ENCODE results near the gene EEF1G. TPM values are rescaled to one million over a fixed set of nuclear protein-coding genes. Genes with fewer than 3 reads are reported as not detected.
A peak's percentile ranks its signal among the peaks of the same experiment; 100 is the strongest.

Gene EEF1G
- total RNA-seq, 1 experiment from 2014 or later = 1,119 TPM

DNA sequence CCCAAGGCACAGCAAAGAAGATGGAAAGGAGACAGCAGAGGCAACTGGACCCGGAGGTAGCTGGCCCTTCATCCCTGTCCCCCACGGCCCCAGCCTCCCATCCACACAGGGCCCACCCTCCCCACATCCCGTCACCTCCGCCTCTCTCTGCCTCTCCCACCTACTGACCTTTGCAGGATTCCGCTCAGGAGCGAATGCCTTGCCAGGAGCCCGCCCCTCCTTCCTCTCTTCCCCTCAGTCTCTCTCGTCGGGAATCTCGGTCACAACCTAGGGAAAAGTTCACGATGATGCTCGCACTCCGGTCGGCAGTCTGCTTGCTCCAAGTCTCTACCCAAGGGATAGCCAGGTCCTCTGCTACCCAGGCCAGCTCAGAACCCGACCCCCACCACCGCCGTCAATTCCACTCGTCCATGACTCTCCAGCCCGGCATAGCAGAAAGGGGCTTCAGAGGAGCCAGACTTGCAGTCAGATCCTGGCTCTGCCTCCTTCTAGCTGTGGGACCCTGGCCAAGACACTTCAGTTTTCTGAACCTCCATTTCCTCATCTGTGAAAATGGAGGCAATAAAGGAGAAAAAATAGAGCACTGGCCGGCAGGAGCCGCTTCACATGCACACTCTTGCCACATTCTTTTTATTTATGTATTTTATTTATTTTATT lies 37.3 kb downstream of the EEF1G start:
- H3K4me1 ChIP-seq (ENCODE audit: control insufficient read depth, insufficient read depth, low read length) = peaks cover 44% of the 10 kb centered on the region
- BruUV-seq (replicated peaks) = no TSS peak
- in situ Hi-C loops (cut with HindIII; ENCODE audit: low pct_unique_long_range_greater_than_20kb, low sequenced_read_pairs) = no loop called here
- peaks cover 34% of the 10 kb centered on the region for H3K36me3 ChIP-seq (ENCODE audit: control insufficient read depth, insufficient read depth, low read length)
- H3K27ac ChIP-seq (ENCODE audit: low read length) = peak overlapping the region; percentile 54
- H3K4me3 ChIP-seq (ENCODE audit: low read depth in 2 of 2, low read length in 2 of 2) = no peak overlapping the region
- TF ChIP-seq, protein P1, sequence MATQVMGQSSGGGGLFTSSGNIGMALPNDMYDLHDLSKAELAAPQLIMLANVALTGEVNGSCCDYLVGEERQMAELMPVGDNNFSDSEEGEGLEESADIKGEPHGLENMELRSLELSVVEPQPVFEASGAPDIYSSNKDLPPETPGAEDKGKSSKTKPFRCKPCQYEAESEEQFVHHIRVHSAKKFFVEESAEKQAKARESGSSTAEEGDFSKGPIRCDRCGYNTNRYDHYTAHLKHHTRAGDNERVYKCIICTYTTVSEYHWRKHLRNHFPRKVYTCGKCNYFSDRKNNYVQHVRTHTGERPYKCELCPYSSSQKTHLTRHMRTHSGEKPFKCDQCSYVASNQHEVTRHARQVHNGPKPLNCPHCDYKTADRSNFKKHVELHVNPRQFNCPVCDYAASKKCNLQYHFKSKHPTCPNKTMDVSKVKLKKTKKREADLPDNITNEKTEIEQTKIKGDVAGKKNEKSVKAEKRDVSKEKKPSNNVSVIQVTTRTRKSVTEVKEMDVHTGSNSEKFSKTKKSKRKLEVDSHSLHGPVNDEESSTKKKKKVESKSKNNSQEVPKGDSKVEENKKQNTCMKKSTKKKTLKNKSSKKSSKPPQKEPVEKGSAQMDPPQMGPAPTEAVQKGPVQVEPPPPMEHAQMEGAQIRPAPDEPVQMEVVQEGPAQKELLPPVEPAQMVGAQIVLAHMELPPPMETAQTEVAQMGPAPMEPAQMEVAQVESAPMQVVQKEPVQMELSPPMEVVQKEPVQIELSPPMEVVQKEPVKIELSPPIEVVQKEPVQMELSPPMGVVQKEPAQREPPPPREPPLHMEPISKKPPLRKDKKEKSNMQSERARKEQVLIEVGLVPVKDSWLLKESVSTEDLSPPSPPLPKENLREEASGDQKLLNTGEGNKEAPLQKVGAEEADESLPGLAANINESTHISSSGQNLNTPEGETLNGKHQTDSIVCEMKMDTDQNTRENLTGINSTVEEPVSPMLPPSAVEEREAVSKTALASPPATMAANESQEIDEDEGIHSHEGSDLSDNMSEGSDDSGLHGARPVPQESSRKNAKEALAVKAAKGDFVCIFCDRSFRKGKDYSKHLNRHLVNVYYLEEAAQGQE (IDR thresholded peaks at IDR 0.05; ENCODE audit: insufficient read depth in 1 of 2, low read depth in 2 of 2, low read length in 1 of 2) = no peak
- no peak for TF ChIP-seq POLR2AphosphoS5 (IDR thresholded peaks at IDR 0.05; ENCODE audit: low read depth, low read length)
- TF ChIP-seq, protein P2, sequence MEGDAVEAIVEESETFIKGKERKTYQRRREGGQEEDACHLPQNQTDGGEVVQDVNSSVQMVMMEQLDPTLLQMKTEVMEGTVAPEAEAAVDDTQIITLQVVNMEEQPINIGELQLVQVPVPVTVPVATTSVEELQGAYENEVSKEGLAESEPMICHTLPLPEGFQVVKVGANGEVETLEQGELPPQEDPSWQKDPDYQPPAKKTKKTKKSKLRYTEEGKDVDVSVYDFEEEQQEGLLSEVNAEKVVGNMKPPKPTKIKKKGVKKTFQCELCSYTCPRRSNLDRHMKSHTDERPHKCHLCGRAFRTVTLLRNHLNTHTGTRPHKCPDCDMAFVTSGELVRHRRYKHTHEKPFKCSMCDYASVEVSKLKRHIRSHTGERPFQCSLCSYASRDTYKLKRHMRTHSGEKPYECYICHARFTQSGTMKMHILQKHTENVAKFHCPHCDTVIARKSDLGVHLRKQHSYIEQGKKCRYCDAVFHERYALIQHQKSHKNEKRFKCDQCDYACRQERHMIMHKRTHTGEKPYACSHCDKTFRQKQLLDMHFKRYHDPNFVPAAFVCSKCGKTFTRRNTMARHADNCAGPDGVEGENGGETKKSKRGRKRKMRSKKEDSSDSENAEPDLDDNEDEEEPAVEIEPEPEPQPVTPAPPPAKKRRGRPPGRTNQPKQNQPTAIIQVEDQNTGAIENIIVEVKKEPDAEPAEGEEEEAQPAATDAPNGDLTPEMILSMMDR (IDR thresholded peaks at IDR 0.05) = no peak
- TF ChIP-seq SIN3A (IDR thresholded peaks at IDR 0.05; ENCODE audit: borderline replicate concordance, insufficient read depth, low read depth, low read length) = no peak
- no peak for TF ChIP-seq TCF7L2 (IDR thresholded peaks at IDR 0.05; ENCODE audit: low read depth, low read length)
- ATAC-seq (no peak), DNase-seq (ENCODE audit: low read depth, low spot score) (no peak)
- no peaks in the 10 kb centered on the region for H3K27me3 ChIP-seq (ENCODE audit: control insufficient read depth, insufficient read depth, low read length)
- POLR2A ChIA-PET = interaction anchor here (0.6 kb wide), 1 partner anchor 24 kb away, joined by 3 read pairs; no protein-coding TSS in a partner anchor
- CTCF ChIA-PET = interaction anchor here (1.4 kb wide), 1 partner anchor 24 kb away, joined by 4 read pairs; no protein-coding TSS in a partner anchor
- no peaks in the 10 kb centered on the region for H3K9me3 ChIP-seq (ENCODE audit: control insufficient read depth, insufficient read depth, low read depth, low read length)
- intact Hi-C loops (cut with micrococcal nuclease; ENCODE audit: unreplicated experiment) = no loop called here

DNA sequence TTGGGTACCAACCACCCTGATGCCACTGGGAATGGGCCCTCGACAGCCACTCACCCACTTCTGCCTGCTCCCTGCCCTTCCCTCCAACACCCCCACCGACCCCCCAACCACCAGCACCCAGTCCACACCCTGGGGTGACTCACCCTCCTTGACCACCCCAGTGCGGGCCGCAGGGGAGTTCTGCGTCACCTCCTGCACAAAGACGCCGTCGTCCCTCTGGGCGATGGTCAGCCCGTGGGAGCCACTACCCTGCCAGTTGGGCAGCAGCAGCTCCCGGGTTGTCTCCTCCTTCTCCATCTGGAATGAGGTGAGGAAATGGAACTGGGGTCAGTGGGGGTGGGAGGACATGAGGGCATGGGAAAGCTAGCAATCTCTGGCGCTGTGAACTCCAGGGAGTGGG lies 37.9 kb downstream of the EEF1G start:
- ChIA-PET POLR2A (interaction anchor here (0.6 kb wide), 1 partner anchor 25 kb away, joined by 3 read pairs; no protein-coding TSS in a partner anchor), CTCF (interaction anchor here (0.6 to 1.4 kb wide), 2 partner anchors 24 to 25 kb away, joined by 3 to 4 read pairs; no protein-coding TSS in a partner anchor)
- Histone ChIP-seq H3K27me3 (ENCODE audit: control insufficient read depth, insufficient read depth, low read length) (no peaks in the 10 kb centered on the region), H3K36me3 (ENCODE audit: control insufficient read depth, insufficient read depth, low read length) (peaks cover 40% of the 10 kb centered on the region), H3K9me3 (ENCODE audit: control insufficient read depth, insufficient read depth, low read depth, low read length) (no peaks in the 10 kb centered on the region), H3K4me1 (ENCODE audit: control insufficient read depth, insufficient read depth, low read length) (peaks cover 38% of the 10 kb centered on the region), H3K27ac (ENCODE audit: low read length) (no peak overlapping the region; the same call in 1 of the 2 replicates), H3K4me3 (ENCODE audit: low read depth in 2 of 2, low read length in 2 of 2) (no peak overlapping the region)
- intact Hi-C loops (cut with micrococcal nuclease; ENCODE audit: unreplicated experiment) (no loop called here), in situ Hi-C loops (cut with HindIII; ENCODE audit: low pct_unique_long_range_greater_than_20kb, low sequenced_read_pairs) (no loop called here)
- DNase-seq (ENCODE audit: low read depth, low spot score) (no peak), ATAC-seq (no peak)
- no TSS peak for BruUV-seq (replicated peaks)
- TF ChIP-seq POLR2AphosphoS5 (IDR thresholded peaks at IDR 0.05; ENCODE audit: low read depth, low read length) = no peak
- TF ChIP-seq, protein P2 (IDR thresholded peaks at IDR 0.05) = no peak
- no peak for TF ChIP-seq TCF7L2 (IDR thresholded peaks at IDR 0.05; ENCODE audit: low read depth, low read length)
- TF ChIP-seq, protein P1 (IDR thresholded peaks at IDR 0.05; ENCODE audit: insufficient read depth in 1 of 2, low read depth in 2 of 2, low read length in 1 of 2) = no peak
- TF ChIP-seq SIN3A (IDR thresholded peaks at IDR 0.05; ENCODE audit: borderline replicate concordance, insufficient read depth, low read depth, low read length) = no peak
